Measurements from ENCODE around the gene IFIH1. TPM values are rescaled to one million over a fixed set of nuclear protein-coding genes. Genes with fewer than 3 reads are reported as not detected.

Gene IFIH1
- total and polyA plus RNA-seq, 2 of the 8 experiments (the other 6 are each of a cell fraction or from before 2014, with no cell fraction given), result 0.32 to 2.0 TPM

GRCh38 chr2:162242586-162243280, 75.8 kb downstream of the IFIH1 start:
- Histone ChIP-seq H3K23ac (ENCODE audit: insufficient read length) (no peak overlapping the region), H3K4me2 (ENCODE audit: insufficient read depth in 1 of 2, low read depth in 2 of 2, low read length in 2 of 2) (no peak overlapping the region), H3K9ac (replicated peaks in 1 of 4; ENCODE audit: extremely low read depth in 1 of 4, low read depth in 3 of 4, low read length in 3 of 4) (no peak overlapping the region), H3K56ac (replicated peaks; ENCODE audit: insufficient read length, low read depth, low read length) (no peak overlapping the region), H2BK20ac (ENCODE audit: low read length) (no peak overlapping the region), H4K5ac (ENCODE audit: insufficient read length, low read depth, low read length) (no peak overlapping the region), H3K27me3 (replicated peaks in 1 of 4; ENCODE audit: control insufficient read depth in 3 of 4, extremely low read depth in 1 of 4, insufficient read depth in 3 of 4, low read length in 3 of 4) (no peaks in the 10 kb centered on the region), H3K4me1 (replicated peaks in 1 of 4; ENCODE audit: control insufficient read depth in 3 of 4, insufficient read depth in 4 of 4, low read length in 3 of 4) (no peaks in the 10 kb centered on the region), H3K79me2 (ENCODE audit: control insufficient read depth in 1 of 2, insufficient read depth in 2 of 2, low read length in 2 of 2) (no peaks in the 10 kb centered on the region), H2BK5ac (ENCODE audit: low read depth, low read length) (no peak overlapping the region), H3K14ac (ENCODE audit: insufficient read length) (no peak overlapping the region), H2AFZ (ENCODE audit: low read length) (no peak overlapping the region), H3K18ac (ENCODE audit: extremely low read depth, low read length) (no peak overlapping the region), H4K20me1 (replicated peaks in 1 of 2; ENCODE audit: control insufficient read depth in 1 of 2, insufficient read depth in 2 of 2, low read length in 2 of 2) (no peaks in the 10 kb centered on the region), H2BK12ac (ENCODE audit: low read depth, low read length) (no peak overlapping the region), H3K79me1 (ENCODE audit: low read depth, low read length) (no peaks in the 10 kb centered on the region), H3K36me3 (ENCODE audit: control insufficient read depth in 2 of 4, insufficient read depth in 4 of 4, low read length in 3 of 4) (no peaks in the 10 kb centered on the region), H3K4me3 (ENCODE audit: extremely low read depth in 1 of 4, insufficient read depth in 2 of 4, low read depth in 3 of 4, low read length in 4 of 4) (no peak overlapping the region), H2AK5ac (ENCODE audit: low read depth, low read length) (no peak overlapping the region), H2BK15ac (ENCODE audit: low read length) (no peak overlapping the region), H3K4ac (replicated peaks; ENCODE audit: insufficient read length, low read depth, low read length) (no peak overlapping the region), H3K9me3 (ENCODE audit: insufficient read depth in 2 of 2, low read depth in 1 of 2, low read length in 1 of 2) (no peaks in the 10 kb centered on the region), H2BK120ac (replicated peaks; ENCODE audit: low read depth, low read length) (no peak overlapping the region), H3K27ac (ENCODE audit: low read depth, low read length) (no peak overlapping the region), H4K8ac (ENCODE audit: extremely low read depth, insufficient read depth, low read length) (no peak overlapping the region), H3K23me2 (ENCODE audit: low read depth, low read length) (no peaks in the 10 kb centered on the region), H4K91ac (replicated peaks; ENCODE audit: insufficient read length, low read length) (no peak overlapping the region)
- TF ChIP-seq RFX5 (IDR thresholded peaks at IDR 0.05; ENCODE audit: borderline replicate concordance, low read depth, low read length) (no peak), ZNF274 (IDR thresholded peaks at IDR 0.05; ENCODE audit: borderline replicate concordance, extremely low read depth, low read length) (no peak), CBX8 (IDR thresholded peaks at IDR 0.05; ENCODE audit: borderline replicate concordance, low read depth, low read length) (no peak), RXRA (IDR thresholded peaks at IDR 0.05; ENCODE audit: insufficient read depth, low read depth, low read length) (no peak)
- 91% methylated on average over 5 of the region's 5 CpGs; no CpG with 5 or more reads in 1 of the 2 experiments for WGBS, 2 experiments (ENCODE audit: extremely low coverage in 1 of 2, insufficient coverage in 1 of 2, insufficient read length in 1 of 2, insufficient replicate concordance in 2 of 2, low coverage in 1 of 2, low lambda C conversion rate in 2 of 2, missing lambda C conversion rate in 1 of 2)
- POLR2A ChIA-PET (ENCODE audit: partially characterized antibody), result interaction anchor here (1.2 kb wide), 1 partner anchor 12 kb away, joined by 3 read pairs; no protein-coding TSS in a partner anchor
- CTCF ChIA-PET (ENCODE audit: partially characterized antibody), result interaction anchor here (1.0 to 4.1 kb wide), 4 partner anchors 13 to 55 kb away, joined by 3 to 20 read pairs (median 8); no protein-coding TSS in a partner anchor
- DNase-seq (ENCODE audit: low read depth in 1 of 2, low spot score in 2 of 2), result no peak
- no peak for FAIRE-seq

Measured in H1 (cell line).